Lung (tissue), 12 donors: ENCODE data around the gene SAMD9. TPM values are rescaled to one million over a fixed set of nuclear protein-coding genes. Genes with fewer than 3 reads are reported as not detected.
"Not testable (repeated sequence)": the region's sequence is repeated elsewhere in the genome, so short reads cannot be mapped to it uniquely, and the experiment has no call there.

ENCODE experiments used
- ATAC-seq: fragments of 200-7000 bp; cut with Tn5 transposase; one replicate; pipeline ENCODE4 v1.9.1; 2020; ENCODE audit warnings: moderate number of reproducible peaks; ENCODE audit not compliant: insufficient read depth, low FRiP score
- DNase-seq, 3 donors: peaks; one replicate each; pipeline ENCODE4 v3.0.0-alpha.2; 2013 to 2017
- H3K27ac ChIP-seq, 2 donors: one replicate each; pipeline ENCODE4 v1.5.1; 2013; ENCODE audit warnings: mild to moderate bottlenecking in 2 of 2, moderate library complexity in 2 of 2, control low read depth in 1 of 2, inconsistent platforms in 1 of 2, low read depth in 1 of 2, low read length in 1 of 2
- H3K27me3 ChIP-seq, 3 donors: one replicate each; pipeline ENCODE4 v1.5.1; 2013; ENCODE audit warnings: low read length in 2 of 3; ENCODE audit not compliant: control insufficient read depth in 3 of 3, insufficient read depth in 3 of 3
- H3K36me3 ChIP-seq, 4 donors: one replicate each; pipeline ENCODE4 v1.5.1; 2013; ENCODE audit warnings: low read length in 4 of 4, mild to moderate bottlenecking in 1 of 4, moderate library complexity in 1 of 4; ENCODE audit not compliant: control insufficient read depth in 4 of 4, insufficient read depth in 4 of 4
- H3K4me1 ChIP-seq, 5 donors: one replicate each; pipeline ENCODE4 v1.5.1; 2013; ENCODE audit warnings: low read length in 5 of 5, mild to moderate bottlenecking in 2 of 5, moderate library complexity in 1 of 5; ENCODE audit not compliant: control insufficient read depth in 5 of 5, insufficient read depth in 5 of 5
- H3K4me3 ChIP-seq: one replicate; pipeline ENCODE4 v1.5.1; 2013; ENCODE audit warnings: mild to moderate bottlenecking, control low read depth, moderate library complexity
- H3K9ac ChIP-seq, 2 donors: one replicate each; pipeline ENCODE4 v1.5.1; 2013; ENCODE audit warnings: low read length in 2 of 2, control low read depth in 1 of 2; ENCODE audit not compliant: insufficient read depth in 1 of 2
- H3K9me3 ChIP-seq, 4 donors: one replicate each; pipeline ENCODE4 v1.5.1; 2013; ENCODE audit warnings: low read length in 3 of 4, mild to moderate bottlenecking in 1 of 4, moderate library complexity in 1 of 4; ENCODE audit not compliant: control insufficient read depth in 4 of 4, insufficient read depth in 3 of 4
- WGBS, 2 donors: extraction: QIAGEN DNeasy Blood & Tissue Kit; methylation state at CpG; one replicate each; pipeline ENCODE4 v1.1.7; 2013; 5-methylcytosine and 5-hydroxymethylcytosine counted together
- polyA plus RNA-seq, 2 donors: library from polyadenylated mRNA; stranded (reverse); fragments of 200-250 nt; gene quantifications; one replicate each; pipeline ENCODE4 v1.2.1, GENCODE V29; 2013
- total RNA-seq, 2 donors: library from RNA; depleted of rRNA in 1 of 2; stranded (reverse); fragments of >200 nt in 1 of 2; gene quantifications; one replicate each; pipeline ENCODE4 v1.2.1, GENCODE V29; 2014 to 2021
- TF ChIP-seq, protein P1 (sequence below): IDR thresholded peaks from 2 replicates; pipeline ENCODE4 v1.5.1; 2012; ENCODE audit warnings: mild to moderate bottlenecking; ENCODE audit errors: control extremely low read depth, extremely low read depth
- donor health status: control.
- donor health status: control.
- donor health status: Bipolar disorder and iron deficiency.
- donor health status: healthy.
- donor health status: DM: yes; HTN: yes; CAD: no.

Gene SAMD9
- total and polyA plus RNA-seq, 4 donors = 2.3 to 14.5 (median 7.5) TPM

DNA sequence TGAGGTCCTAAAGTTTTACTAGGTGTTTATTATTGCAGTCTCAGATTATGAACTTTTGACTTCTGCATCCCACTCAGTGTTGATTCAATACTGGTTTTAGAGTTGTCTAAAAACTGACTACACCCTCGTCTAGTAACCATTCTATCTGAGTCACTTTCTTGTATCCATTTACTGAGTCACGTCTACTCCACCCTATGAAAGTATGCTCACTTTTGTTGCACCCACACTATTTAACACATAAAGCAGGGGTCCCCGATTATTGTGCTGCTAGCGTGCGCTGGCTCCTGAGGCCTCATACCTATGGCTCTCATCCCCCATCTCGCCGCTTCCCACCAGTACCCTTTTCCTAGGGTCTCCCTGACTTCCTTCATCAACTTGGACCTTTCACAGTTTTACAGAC lies 2.0 kb downstream of the SAMD9 start:
- Histone ChIP-seq H3K9ac (no peak overlapping the region), H3K27me3 (no peaks in the 10 kb centered on the region), H3K36me3 (peaks cover 0 to 3% (median 0%) of the 10 kb centered on the region in 4 donors), H3K4me1 (peaks cover 2 to 8% (median 3%) of the 10 kb centered on the region in 5 donors), H3K27ac (no peak overlapping the region), H3K9me3 (peaks cover 0 to 4% (median 0%) of the 10 kb centered on the region in 4 donors), H3K4me3 (no peak overlapping the region)
- TF ChIP-seq, protein P1, sequence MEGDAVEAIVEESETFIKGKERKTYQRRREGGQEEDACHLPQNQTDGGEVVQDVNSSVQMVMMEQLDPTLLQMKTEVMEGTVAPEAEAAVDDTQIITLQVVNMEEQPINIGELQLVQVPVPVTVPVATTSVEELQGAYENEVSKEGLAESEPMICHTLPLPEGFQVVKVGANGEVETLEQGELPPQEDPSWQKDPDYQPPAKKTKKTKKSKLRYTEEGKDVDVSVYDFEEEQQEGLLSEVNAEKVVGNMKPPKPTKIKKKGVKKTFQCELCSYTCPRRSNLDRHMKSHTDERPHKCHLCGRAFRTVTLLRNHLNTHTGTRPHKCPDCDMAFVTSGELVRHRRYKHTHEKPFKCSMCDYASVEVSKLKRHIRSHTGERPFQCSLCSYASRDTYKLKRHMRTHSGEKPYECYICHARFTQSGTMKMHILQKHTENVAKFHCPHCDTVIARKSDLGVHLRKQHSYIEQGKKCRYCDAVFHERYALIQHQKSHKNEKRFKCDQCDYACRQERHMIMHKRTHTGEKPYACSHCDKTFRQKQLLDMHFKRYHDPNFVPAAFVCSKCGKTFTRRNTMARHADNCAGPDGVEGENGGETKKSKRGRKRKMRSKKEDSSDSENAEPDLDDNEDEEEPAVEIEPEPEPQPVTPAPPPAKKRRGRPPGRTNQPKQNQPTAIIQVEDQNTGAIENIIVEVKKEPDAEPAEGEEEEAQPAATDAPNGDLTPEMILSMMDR = no peak
- ATAC-seq (no peak), DNase-seq (no peak)
- 89% methylated on average over 7 of the region's 7 CpGs for whole genome bisulfite sequencing, 2 donors

DNA sequence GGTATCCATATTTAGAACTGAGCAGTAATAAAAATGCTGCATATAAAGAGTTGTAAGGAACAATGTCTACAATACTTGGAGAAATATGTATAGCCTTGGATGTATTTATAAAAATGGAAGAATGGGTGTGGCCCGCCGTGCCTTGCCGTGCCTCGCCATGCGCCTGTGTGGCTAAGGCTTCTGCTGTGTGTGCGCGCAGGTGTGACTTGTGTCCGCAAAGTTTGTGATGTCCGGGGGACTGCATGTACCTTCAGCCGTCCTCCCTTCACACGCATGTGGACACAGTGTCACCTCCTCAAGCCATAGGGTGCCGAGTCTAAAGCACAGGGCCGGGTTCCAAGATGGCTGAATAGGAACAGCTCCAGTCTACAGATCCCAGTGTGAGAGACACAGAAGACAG lies 9.8 kb downstream of the SAMD9 start:
- Histone ChIP-seq H3K27ac (no peak overlapping the region), H3K9ac (no peak overlapping the region), H3K4me1 (no peaks in the 10 kb centered on the region), H3K27me3 (no peaks in the 10 kb centered on the region), H3K9me3 (peaks cover 14 to 31% (median 21%) of the 10 kb centered on the region in 4 donors), H3K4me3 (no peak overlapping the region), H3K36me3 (peaks cover 15 to 34% (median 23%) of the 10 kb centered on the region in 4 donors)
- TF ChIP-seq, protein P1 = no peak
- no peak for DNase-seq
- ATAC-seq = no peak
- 92 to 97% methylated on average over 13 of the region's 13 CpGs for WGBS, 2 donors

DNA sequence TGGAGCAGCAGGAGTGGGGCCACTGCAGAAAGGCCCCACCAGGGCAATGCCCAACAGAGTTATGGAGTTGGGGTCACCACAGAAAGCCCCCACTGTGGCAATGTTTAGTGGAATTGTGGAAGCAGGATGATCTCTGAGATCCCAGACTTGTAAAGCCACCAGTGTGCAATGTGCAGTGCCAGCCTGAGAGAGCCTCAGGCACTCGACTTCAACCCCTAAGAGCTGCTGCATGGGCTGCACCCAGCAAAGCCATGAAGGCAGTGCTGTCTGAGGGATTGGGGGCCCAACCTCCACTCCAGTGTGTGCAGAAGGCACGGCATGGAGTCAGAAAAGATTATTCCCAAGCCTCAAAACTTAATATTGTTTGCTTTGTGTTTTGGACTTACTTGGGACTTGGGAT lies 20.4 kb downstream of the SAMD9 start:
- peaks cover 3 to 24% (median 13%) of the 10 kb centered on the region in 4 donors for H3K9me3 ChIP-seq
- TF ChIP-seq, protein P1 = no peak
- H3K4me1 ChIP-seq = no peaks in the 10 kb centered on the region
- no peak for ATAC-seq
- no peak overlapping the region for H3K9ac ChIP-seq
- no peaks in the 10 kb centered on the region for H3K27me3 ChIP-seq
- no peak for DNase-seq
- 77 to 81% methylated on average over 2 of the region's 2 CpGs for WGBS, 2 donors
- no peak overlapping the region for H3K27ac ChIP-seq
- no peaks in the 10 kb centered on the region for H3K36me3 ChIP-seq
- H3K4me3 ChIP-seq = no peak overlapping the region

DNA sequence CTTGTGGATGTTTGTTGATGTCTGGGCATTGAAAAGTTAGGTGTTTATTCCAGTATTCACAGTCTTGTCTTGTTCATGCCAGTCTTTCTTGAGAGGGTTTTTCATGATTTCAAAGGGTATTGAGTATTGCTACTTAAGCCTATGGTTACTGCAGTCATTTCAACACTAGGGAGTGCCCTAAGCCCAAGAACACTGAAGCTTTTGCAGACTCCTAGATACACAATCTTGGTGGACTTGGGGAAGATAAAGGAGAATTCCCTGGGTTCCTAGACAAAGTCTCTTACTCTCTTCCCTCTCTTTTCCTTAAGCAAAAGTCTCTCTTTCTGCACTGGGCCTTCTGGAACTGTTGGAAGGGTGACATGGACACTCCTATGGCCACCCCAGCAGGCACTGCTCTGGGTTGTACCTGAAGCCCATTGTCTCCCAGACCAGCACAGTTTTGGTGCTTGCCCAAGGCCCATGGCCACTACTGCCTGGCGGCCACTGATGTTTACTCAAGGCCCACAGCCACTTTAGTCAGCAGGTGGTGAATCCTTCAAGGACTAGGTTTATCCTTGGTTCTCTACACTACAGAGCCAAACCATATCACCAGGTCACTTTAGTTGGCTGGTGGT lies 24.9 kb downstream of the SAMD9 start:
- 20 to 77% methylated on average over 1 of the region's 1 CpG for WGBS, 2 donors
- peaks cover 0 to 9% (median 1%) of the 10 kb centered on the region in 4 donors for H3K9me3 ChIP-seq
- H3K4me1 ChIP-seq = no peaks in the 10 kb centered on the region
- H3K4me3 ChIP-seq = no peak overlapping the region
- no peaks in the 10 kb centered on the region for H3K36me3 ChIP-seq
- DNase-seq (peak in 1 of 3 donors; percentile 14), ATAC-seq (no peak)
- no peak overlapping the region for H3K9ac ChIP-seq
- H3K27ac ChIP-seq = no peak overlapping the region
- H3K27me3 ChIP-seq = no peaks in the 10 kb centered on the region
- TF ChIP-seq, protein P1 = peak; percentile 2

DNA sequence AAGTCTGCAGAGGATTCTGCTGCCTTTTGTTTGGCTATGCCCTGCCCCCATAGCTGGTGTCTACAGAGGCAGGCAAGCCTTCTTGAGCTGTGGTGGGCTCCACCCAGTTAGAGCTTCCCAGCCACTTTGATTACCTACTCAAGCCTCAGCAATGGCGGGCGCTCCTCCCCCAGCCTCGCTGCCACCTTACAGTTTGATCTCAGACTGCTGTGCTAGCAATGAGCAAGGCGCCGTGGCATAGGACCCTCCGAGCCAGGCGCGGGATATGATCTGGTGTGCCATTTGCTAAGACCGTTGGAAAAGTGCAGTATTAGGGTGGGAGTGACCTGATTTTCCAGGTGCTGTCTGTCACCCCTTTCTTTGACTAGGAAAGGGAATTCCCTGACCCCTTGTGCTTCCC lies 44.4 kb downstream of the SAMD9 start:
- not testable (repeated sequence) for H3K9me3 ChIP-seq, H3K27ac ChIP-seq, DNase-seq, ATAC-seq, H3K9ac ChIP-seq, H3K36me3 ChIP-seq, H3K4me3 ChIP-seq, H3K27me3 ChIP-seq, H3K4me1 ChIP-seq
- WGBS, 2 donors = 94% methylated on average over 9 of the region's 9 CpGs
